GM19468 (cell line): ENCODE data around the gene EBLN2.

Experiments
- ATAC-seq: cut with Tn5 transposase; IDR thresholded peaks from one replicate; pipeline ENCODE4 v1.9.1; 2021; ENCODE audit warnings: mild to moderate bottlenecking, moderate library complexity, moderate number of reproducible peaks; ENCODE audit not compliant: unreplicated experiment; ENCODE audit errors: extremely low read depth

Gene EBLN2

GRCh38 chr3:73098873-73099272 lies 37.4 kb downstream of the EBLN2 start:
- no peak for ATAC-seq

GRCh38 chr3:73100741-73101559 lies 39.5 kb downstream of the EBLN2 start:
- ATAC-seq: no peak

DNA sequence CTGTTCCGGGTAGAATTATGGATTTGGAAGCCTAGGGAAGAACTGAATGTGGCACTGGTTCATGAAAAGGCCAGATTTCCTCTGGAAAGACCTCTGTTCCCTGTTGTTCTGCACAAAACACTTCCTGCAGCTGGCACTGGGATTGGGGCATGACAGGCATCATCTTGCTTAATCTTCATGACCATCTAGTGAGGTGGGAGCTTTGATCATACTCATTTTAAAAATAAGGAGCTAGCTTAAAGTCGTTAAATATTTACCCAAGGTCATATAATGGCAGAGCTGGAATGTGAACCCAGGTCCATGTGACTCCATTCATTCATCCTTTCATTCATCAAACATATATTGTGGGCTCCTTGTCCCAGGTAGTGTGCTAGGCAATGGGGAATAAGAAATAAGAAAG lies 40.4 kb downstream of the EBLN2 start:
- ATAC-seq: no peak

DNA sequence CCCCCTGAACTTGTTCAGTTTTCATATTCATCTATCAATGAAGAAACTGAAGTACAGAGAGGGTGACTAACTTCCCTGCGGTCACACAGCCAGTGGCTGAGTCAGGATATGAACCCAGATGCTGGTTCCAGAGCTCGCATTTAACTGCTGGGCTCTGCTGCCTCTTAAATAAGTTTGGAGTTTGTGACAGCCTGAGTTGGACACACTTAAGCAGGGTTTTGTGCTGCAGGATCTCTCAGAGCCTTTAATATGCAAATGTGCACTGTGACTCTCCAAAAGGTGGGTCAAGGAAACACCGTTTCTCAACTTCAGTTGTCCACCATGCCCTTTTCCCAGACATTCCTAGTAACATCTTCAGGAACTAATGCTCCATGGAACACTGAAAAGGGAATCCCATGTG lies 45.8 kb downstream of the EBLN2 start:
- ATAC-seq: no peak

- no peak for ATAC-seq
Measured at GRCh38 chr3:73107676-73108187, 46.3 kb downstream of the EBLN2 start.

DNA sequence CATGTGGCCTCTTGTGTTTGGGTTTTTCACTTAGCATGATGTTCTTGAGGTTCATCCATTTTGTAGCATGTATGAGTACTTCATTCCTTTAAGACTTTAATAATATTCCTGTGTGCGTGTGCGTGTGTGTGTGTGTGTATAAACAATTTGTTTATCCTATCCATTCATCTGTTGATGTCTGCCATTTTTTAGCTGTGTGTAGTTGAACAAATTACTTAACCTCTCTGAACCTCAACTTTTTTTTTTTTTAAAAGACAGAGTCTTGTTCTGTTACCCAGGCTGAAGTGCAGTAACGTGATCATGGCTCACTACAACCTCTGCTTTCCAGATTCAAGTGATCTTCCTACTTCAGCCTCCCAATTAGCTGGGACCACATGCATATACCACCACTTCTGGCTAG lies 47.3 kb downstream of the EBLN2 start:
- ATAC-seq: no peak

GRCh38 chr3:73110530-73110929 lies 49.1 kb downstream of the EBLN2 start:
- ATAC-seq: no peak
